Cardiac muscle cell (in vitro differentiated cells and primary cell): ENCODE measurements around the gene ACACA. TPM values are rescaled to one million over a fixed set of nuclear protein-coding genes. Genes with fewer than 3 reads are reported as not detected.

Source experiments
- DNase-seq, 2 donors: peaks; one replicate each; pipeline versions ENCODE4 v3.0.0 to v3.0.0-alpha.2; 2010 to 2017; ENCODE audit warnings: low read depth in 1 of 2, low spot score in 1 of 2
- H3K27ac ChIP-seq: fragments of 200-600 bp; sonication (generic); 2 replicates; pipeline ENCODE4 v1.5.1; 2016
- H3K27me3 ChIP-seq: fragments of 200-600 bp; sonication (generic); 2 replicates; pipeline ENCODE4 v1.6.0; 2016; ENCODE audit warnings: control low read depth
- H3K36me3 ChIP-seq: fragments of 200-600 bp; sonication (generic); 2 replicates; pipeline ENCODE4 v1.5.1; 2016; ENCODE audit warnings: control low read depth
- H3K4me1 ChIP-seq: fragments of 200-600 bp; sonication (generic); 2 replicates; pipeline ENCODE4 v1.8.1; 2017; ENCODE audit warnings: low read depth, mild to moderate bottlenecking, mixed run types
- H3K4me3 ChIP-seq: fragments of 200-600 bp; sonication (generic); 2 replicates; pipeline ENCODE4 v1.5.1; 2016; ENCODE audit warnings: mild to moderate bottlenecking
- H3K9me3 ChIP-seq: fragments of 200-600 bp; sonication (generic); 2 replicates; pipeline ENCODE4 v1.5.1; 2017; ENCODE audit warnings: low read depth, mild to moderate bottlenecking, control low read depth
- CTCF ChIP-seq: IDR thresholded peaks from 2 replicates; pipeline ENCODE4 v1.5.1; 2012; ENCODE audit warnings: low read depth, mild to moderate bottlenecking, low read length
- polyA plus RNA-seq: library from polyadenylated mRNA; unstranded; fragments of >200 nt; fragmentation: Nextera tagmentation; extraction: Ambion mirVana; gene quantifications from 2 replicates; pipeline ENCODE4 v1.2.1, GENCODE V29; 2016
- total RNA-seq: library from RNA; depleted of rRNA; stranded (reverse); fragments of >200 nt; gene quantifications from 2 replicates; pipeline ENCODE4 v1.2.3, GENCODE V29; 2016

The ACACA gene
- total and polyA plus RNA-seq, 2 experiments from 2014 or later = 42.5 to 47.6 TPM

- Histone ChIP-seq H3K27ac (no peak overlapping the region), H3K36me3 (no peaks in the 10 kb centered on the region), H3K9me3 (no peaks in the 10 kb centered on the region), H3K4me3 (no peak overlapping the region), H3K27me3 (no peaks in the 10 kb centered on the region), H3K4me1 (no peaks in the 10 kb centered on the region)
- no peak for DNase-seq
- no peak for TF ChIP-seq CTCF
These were observed 22.0 kb downstream of the ACACA start for GRCh38 chr17:37384560-37385149.

- Histone ChIP-seq H3K4me1 (peaks cover 4% of the 10 kb centered on the region), H3K4me3 (no peak overlapping the region), H3K27me3 (no peaks in the 10 kb centered on the region), H3K9me3 (no peaks in the 10 kb centered on the region), H3K36me3 (no peaks in the 10 kb centered on the region), H3K27ac (no peak overlapping the region)
- DNase-seq = no peak
- no peak for TF ChIP-seq CTCF
These were observed 24.6 kb downstream of the ACACA start for GRCh38 chr17:37382056-37382455.

- Histone ChIP-seq H3K4me1 (peaks cover 4% of the 10 kb centered on the region), H3K27me3 (no peaks in the 10 kb centered on the region), H3K27ac (no peak within 1 kb of the TSS), H3K9me3 (no peaks in the 10 kb centered on the region), H3K36me3 (no peaks in the 10 kb centered on the region), H3K4me3 (no peak within 1 kb of the TSS)
- no peak for DNase-seq
- no peak for TF ChIP-seq CTCF
These were observed 30.9 kb downstream of the ACACA start, which contains the start of gene C17orf78 for GRCh38 chr17:37375706-37376105. TSS of gene C17orf78 (plus strand) at chr17:37375985. CDS start at chr17:37376093, 108 bp downstream.

GRCh38 chr17:37373530-37374159 is 33.0 kb downstream of the ACACA start:
- Histone ChIP-seq H3K36me3 (no peaks in the 10 kb centered on the region), H3K27ac (no peak overlapping the region), H3K4me3 (no peak overlapping the region), H3K4me1 (no peaks in the 10 kb centered on the region), H3K27me3 (no peaks in the 10 kb centered on the region), H3K9me3 (no peaks in the 10 kb centered on the region)
- peak; percentile 86 to 89 for DNase-seq
- TF ChIP-seq CTCF = peak; percentile 100

- no peaks in the 10 kb centered on the region for H3K27me3 ChIP-seq
- no peaks in the 10 kb centered on the region for H3K4me1 ChIP-seq
- H3K27ac ChIP-seq = no peak overlapping the region
- no peak overlapping the region for H3K4me3 ChIP-seq
- TF ChIP-seq CTCF = no peak
- DNase-seq = peak in 1 of 2 donors; percentile 74
- H3K9me3 ChIP-seq = no peaks in the 10 kb centered on the region
- H3K36me3 ChIP-seq = no peaks in the 10 kb centered on the region
These were observed 38.1 kb downstream of the ACACA start for GRCh38 chr17:37368577-37368976.
